Measurements from ENCODE around the gene RSU1.

Gene RSU1

GRCh38 chr10:16741540-16741939 lies 75.7 kb downstream of the RSU1 start:
- DNase-seq (ENCODE audit: low read depth), result no peak

GRCh38 chr10:16737420-16737819 lies 79.8 kb downstream of the RSU1 start:
- DNase-seq (ENCODE audit: low read depth), result no peak

- no peak for DNase-seq (ENCODE audit: low read depth)
Measured at GRCh38 chr10:16735671-16736070, 81.6 kb downstream of the RSU1 start.

GRCh38 chr10:16732376-16732775 lies 84.8 kb downstream of the RSU1 start:
- DNase-seq (ENCODE audit: low read depth), result no peak

- DNase-seq (ENCODE audit: low read depth), result no peak
Measured at GRCh38 chr10:16728266-16728665, 89.0 kb downstream of the RSU1 start.

- no peak for DNase-seq (ENCODE audit: low read depth)
Measured at GRCh38 chr10:16727666-16728065, 89.6 kb downstream of the RSU1 start.

- DNase-seq (ENCODE audit: low read depth), result no peak
Measured at GRCh38 chr10:16724509-16724908, 92.7 kb downstream of the RSU1 start.

- no peak for DNase-seq (ENCODE audit: low read depth)
Measured at GRCh38 chr10:16720812-16721211, 96.4 kb downstream of the RSU1 start.

GRCh38 chr10:16717622-16718395 lies 99.4 kb downstream of the RSU1 start:
- peak; percentile 75 for DNase-seq (ENCODE audit: low read depth)

- no peak for DNase-seq (ENCODE audit: low read depth)
Measured at GRCh38 chr10:16716051-16716450, 101.2 kb downstream of the RSU1 start.

GRCh38 chr10:16713290-16713689 lies 103.9 kb downstream of the RSU1 start:
- no peak for DNase-seq (ENCODE audit: low read depth)

GRCh38 chr10:16712883-16713282 lies 104.3 kb downstream of the RSU1 start:
- no peak for DNase-seq (ENCODE audit: low read depth)

GRCh38 chr10:16700331-16700730 lies 116.9 kb downstream of the RSU1 start:
- no peak for DNase-seq (ENCODE audit: low read depth)

- DNase-seq (ENCODE audit: low read depth), result no peak
Measured at GRCh38 chr10:16699435-16700057, 117.7 kb downstream of the RSU1 start.

GRCh38 chr10:16698461-16698860 lies 118.8 kb downstream of the RSU1 start:
- no peak for DNase-seq (ENCODE audit: low read depth)

GRCh38 chr10:16690417-16690816 lies 126.8 kb downstream of the RSU1 start:
- no peak for DNase-seq (ENCODE audit: low read depth)

GRCh38 chr10:16689696-16690095 lies 127.5 kb downstream of the RSU1 start:
- DNase-seq (ENCODE audit: low read depth), result no peak

GRCh38 chr10:16689227-16689626 lies 128.0 kb downstream of the RSU1 start:
- DNase-seq (ENCODE audit: low read depth), result peak; percentile 25

GRCh38 chr10:16686054-16686902 lies 130.9 kb downstream of the RSU1 start:
- no peak for DNase-seq (ENCODE audit: low read depth)

GRCh38 chr10:16685551-16685950 lies 131.7 kb downstream of the RSU1 start:
- no peak for DNase-seq (ENCODE audit: low read depth)

GRCh38 chr10:16681521-16681920 lies 135.7 kb downstream of the RSU1 start:
- no peak for DNase-seq (ENCODE audit: low read depth)

GRCh38 chr10:16679511-16679910 lies 137.7 kb downstream of the RSU1 start:
- no peak for DNase-seq (ENCODE audit: low read depth)

- DNase-seq (ENCODE audit: low read depth), result no peak
Measured at GRCh38 chr10:16675334-16675733, 141.9 kb downstream of the RSU1 start.
